BJ (cell line): Measurements from ENCODE around the gene STK25. TPM values are rescaled to one million over a fixed set of nuclear protein-coding genes. Genes with fewer than 3 reads are reported as not detected.

Experiments
- CTCF ChIA-PET: fragments of 350-600 bp; formaldehyde crosslinking; extraction: SDS; loops from one replicate; lab custom pipeline; 2021; ENCODE audit warnings: antibody characterized with exemption, inconsistent platforms; lab: Yijun Ruan, JAX
- POLR2A ChIA-PET: fragments of 300-600 bp; sonication (Branson Sonifier 250); formaldehyde crosslinking; extraction: SDS; loops from one replicate; lab custom pipeline; 2021; ENCODE audit warnings: antibody characterized with exemption; lab: Charles Lee
- DNase-seq: peaks from one replicate; pipeline ENCODE4 v3.0.0-alpha.2; 2011; ENCODE audit warnings: low read depth
- H3K27me3 ChIP-seq: 2 replicates; pipeline ENCODE4 v1.6.0; 2011; ENCODE audit warnings: low read length; ENCODE audit not compliant: control insufficient read depth, insufficient read depth
- H3K36me3 ChIP-seq: 2 replicates; pipeline ENCODE4 v1.5.1; 2011; ENCODE audit warnings: low read length; ENCODE audit not compliant: control insufficient read depth, insufficient read depth
- H3K4me3 ChIP-seq: 2 replicates; pipeline ENCODE4 v1.5.1; 2011; ENCODE audit warnings: low read depth, mild to moderate bottlenecking, control low read depth, low read length
- polyA plus RNA-seq: library from polyadenylated mRNA; depleted of rRNA; stranded (reverse); fragments of >200 nt; gene quantifications from 2 replicates; pipeline ENCODE4 v1.2.3, GENCODE V29; 2011
- TF ChIP-seq, protein P1 (sequence below): IDR thresholded peaks from 2 replicates; pipeline ENCODE4 v1.5.1; 2011; ENCODE audit warnings: low read depth, mild to moderate bottlenecking, control low read depth, inconsistent platforms, low read length, moderate library complexity; ENCODE audit not compliant: insufficient read depth

Gene STK25
- polyA plus RNA-seq, 1 experiment, result 386 TPM

DNA sequence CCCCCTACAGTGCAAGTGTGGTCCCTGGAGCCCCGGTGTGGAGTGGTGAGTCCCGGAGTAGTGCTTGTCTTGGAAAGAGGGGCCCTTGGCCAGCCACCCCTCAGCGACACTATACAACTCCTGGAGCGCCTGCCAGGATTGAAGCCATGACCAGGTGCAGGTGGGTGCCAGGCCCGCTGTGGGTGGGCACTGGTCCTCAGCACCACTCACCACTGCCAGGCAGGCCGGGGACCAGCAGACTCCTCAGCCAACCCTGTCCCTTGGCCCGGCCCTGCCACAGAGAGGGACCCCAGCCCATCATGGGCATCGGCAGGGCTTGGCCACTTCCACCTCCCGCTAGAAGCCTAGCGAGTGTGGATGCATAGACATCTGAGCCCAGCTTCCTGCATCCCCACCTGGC, 42.2 kb downstream of the STK25 start:
- DNase-seq, result no peak
- Histone ChIP-seq H3K36me3 (peaks cover 2% of the 10 kb centered on the region; the same call in 1 of the 2 replicates), H3K27me3 (no peaks in the 10 kb centered on the region), H3K4me3 (no peak overlapping the region)
- ChIA-PET CTCF (interaction anchor here (1.4 to 1.5 kb wide), 2 partner anchors 13 to 193 kb away, joined by 4 read pairs; no protein-coding TSS in a partner anchor), POLR2A (no interaction called here)
- TF ChIP-seq, protein P1, sequence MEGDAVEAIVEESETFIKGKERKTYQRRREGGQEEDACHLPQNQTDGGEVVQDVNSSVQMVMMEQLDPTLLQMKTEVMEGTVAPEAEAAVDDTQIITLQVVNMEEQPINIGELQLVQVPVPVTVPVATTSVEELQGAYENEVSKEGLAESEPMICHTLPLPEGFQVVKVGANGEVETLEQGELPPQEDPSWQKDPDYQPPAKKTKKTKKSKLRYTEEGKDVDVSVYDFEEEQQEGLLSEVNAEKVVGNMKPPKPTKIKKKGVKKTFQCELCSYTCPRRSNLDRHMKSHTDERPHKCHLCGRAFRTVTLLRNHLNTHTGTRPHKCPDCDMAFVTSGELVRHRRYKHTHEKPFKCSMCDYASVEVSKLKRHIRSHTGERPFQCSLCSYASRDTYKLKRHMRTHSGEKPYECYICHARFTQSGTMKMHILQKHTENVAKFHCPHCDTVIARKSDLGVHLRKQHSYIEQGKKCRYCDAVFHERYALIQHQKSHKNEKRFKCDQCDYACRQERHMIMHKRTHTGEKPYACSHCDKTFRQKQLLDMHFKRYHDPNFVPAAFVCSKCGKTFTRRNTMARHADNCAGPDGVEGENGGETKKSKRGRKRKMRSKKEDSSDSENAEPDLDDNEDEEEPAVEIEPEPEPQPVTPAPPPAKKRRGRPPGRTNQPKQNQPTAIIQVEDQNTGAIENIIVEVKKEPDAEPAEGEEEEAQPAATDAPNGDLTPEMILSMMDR, result no peak

DNA sequence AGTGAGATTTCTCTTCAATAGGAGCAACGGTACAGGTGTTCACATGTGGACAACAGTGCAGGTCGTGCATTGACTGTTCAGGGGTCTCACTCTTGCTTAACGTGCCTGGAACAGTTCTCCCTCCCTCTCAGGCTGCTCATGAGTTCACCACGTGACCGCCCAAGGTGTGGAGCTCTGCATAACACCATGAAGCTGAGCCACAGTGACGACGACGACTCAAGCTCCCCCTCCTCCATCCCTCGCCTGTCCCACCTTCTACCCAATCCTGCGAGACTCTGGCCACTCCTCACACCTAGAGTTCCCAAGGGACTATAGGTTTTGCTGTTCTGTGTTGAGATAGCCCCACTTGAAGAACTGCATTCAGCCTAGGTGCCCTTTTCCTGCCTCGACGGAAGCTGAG, 42.8 kb downstream of the STK25 start:
- no peaks in the 10 kb centered on the region for H3K27me3 ChIP-seq
- TF ChIP-seq, protein P1, result no peak
- ChIA-PET POLR2A (no interaction called here), CTCF (interaction anchor here (0.5 kb wide), 1 partner anchor 116 kb away, joined by 4 read pairs; no protein-coding TSS in a partner anchor)
- H3K36me3 ChIP-seq, result peaks cover 2% of the 10 kb centered on the region; the same call in 1 of the 2 replicates
- H3K4me3 ChIP-seq, result no peak overlapping the region
- DNase-seq, result no peak

DNA sequence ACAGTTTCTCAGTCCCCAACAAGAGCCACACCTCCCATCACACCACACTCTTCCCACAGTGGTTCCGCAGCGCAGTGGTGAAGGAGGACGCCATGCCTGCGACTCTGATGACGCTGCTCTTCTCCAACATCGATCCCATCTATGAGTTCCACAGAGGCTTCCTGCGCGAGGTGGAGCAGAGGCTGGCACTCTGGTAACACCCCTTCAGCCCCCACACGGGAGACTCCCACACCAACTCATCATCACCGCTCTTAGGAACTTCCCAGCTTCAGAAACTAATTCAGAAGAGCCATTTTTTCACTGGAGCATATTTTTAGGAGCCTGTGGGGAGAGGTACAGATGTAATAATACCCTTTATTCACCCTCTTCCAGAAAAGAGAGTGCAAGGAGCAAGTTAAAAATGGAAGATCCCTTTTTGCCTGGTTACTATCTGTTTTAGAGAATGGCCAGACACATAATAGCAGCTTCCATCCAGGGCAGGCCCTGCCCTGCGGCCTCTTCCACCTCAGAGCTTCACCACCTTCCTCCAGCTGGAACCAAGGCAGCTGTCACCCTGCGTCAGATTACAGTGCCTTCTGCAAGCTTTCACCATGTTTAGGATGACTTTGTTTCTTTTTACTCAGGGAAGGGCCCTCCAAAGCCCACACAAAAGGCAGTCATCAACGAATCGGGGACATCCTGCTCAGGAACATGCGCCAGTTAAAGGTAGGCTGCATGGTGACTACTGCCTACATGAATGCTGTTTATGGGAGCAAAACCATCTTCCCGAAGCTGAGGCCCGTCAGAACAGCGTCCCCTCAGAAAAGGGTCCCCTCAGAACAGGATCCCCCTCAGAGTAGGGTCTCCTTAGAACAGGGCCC, 44.9 kb downstream of the STK25 start:
- DNase-seq, result no peak
- CTCF ChIA-PET, result no interaction called here
- peaks cover 2% of the 10 kb centered on the region; the same call in 1 of the 2 replicates for H3K36me3 ChIP-seq
- no peaks in the 10 kb centered on the region for H3K27me3 ChIP-seq
- POLR2A ChIA-PET, result no interaction called here
- TF ChIP-seq, protein P1, result no peak
- H3K4me3 ChIP-seq, result no peak overlapping the region

DNA sequence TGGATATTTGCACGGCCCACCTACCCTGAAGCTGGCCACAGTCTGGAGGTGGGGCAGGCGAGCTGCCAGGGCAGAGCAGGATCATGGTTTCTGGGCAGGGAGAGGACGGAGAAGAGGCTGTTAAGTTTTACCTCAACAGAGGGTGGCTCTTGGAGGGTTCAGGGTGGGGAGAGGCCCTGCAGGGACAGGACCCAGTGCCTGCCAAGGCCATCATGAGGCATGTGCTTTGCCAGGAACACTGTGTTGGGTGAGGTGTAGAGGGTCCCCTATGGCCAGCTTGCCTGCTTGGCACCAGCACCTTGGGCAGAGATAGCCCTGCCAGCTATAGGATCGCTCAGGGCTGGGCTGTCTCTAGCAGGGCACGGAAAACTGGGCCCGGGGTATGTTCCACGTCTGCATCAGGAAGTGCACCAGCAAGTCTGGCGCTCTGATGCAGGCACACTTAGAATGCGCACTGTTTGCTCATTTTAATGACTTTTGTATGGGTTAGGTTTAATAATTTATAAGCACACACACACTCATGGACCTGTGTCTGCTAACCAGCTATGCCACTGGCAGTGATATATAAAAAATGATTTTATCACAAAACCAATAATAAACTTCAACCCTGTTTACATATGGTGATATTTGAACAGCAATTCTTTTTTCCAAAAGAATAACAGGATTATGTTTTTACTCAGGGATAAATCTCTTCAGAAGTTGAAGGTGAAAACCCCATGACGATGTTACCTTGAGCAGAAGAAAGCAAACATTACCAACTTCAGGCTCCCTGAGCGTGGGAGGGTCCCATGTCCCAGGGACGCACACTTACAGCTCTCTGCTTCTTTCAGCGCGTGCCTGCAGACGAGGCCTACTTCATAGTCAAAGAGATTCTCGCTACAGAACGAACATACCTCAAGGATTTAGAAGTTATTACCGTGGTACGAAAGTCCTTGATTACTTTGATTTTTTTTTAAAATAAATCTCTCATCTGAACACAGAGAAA, 46.4 kb downstream of the STK25 start:
- Histone ChIP-seq H3K36me3 (peaks cover 2% of the 10 kb centered on the region; the same call in 1 of the 2 replicates), H3K27me3 (no peaks in the 10 kb centered on the region), H3K4me3 (no peak overlapping the region)
- DNase-seq, result no peak
- ChIA-PET POLR2A (no interaction called here), CTCF (no interaction called here)
- TF ChIP-seq, protein P1, result no peak
